NCI-H526 (cell line): ENCODE data around the gene PHKG2.

Experiments
- DNase-seq, 2 experiments: peaks; one replicate each; lab custom pipeline; 2025; lab: John Stamatoyannopoulos, UW

PHKG2 gene

GRCh38 chr16:30728899-30729672 lies 19.1 kb upstream of the PHKG2 start:
- no peak for DNase-seq

GRCh38 chr16:30731411-30731810 lies 16.8 kb upstream of the PHKG2 start:
- no peak for DNase-seq

- DNase-seq, result no peak
Observed at GRCh38 chr16:30736995-30737793, 11.0 kb upstream of the PHKG2 start.

GRCh38 chr16:30737794-30738648 lies 10.2 kb upstream of the PHKG2 start:
- no peak for DNase-seq

GRCh38 chr16:30738984-30739951 lies 9.0 kb upstream of the PHKG2 start:
- DNase-seq, result no peak

GRCh38 chr16:30740364-30741251 lies 7.6 kb upstream of the PHKG2 start:
- DNase-seq, result peak in 1 of 2 experiments; percentile 54

- peak in 1 of 2 experiments; percentile 11 for DNase-seq
Observed at GRCh38 chr16:30741461-30741914, 6.7 kb upstream of the PHKG2 start.

- no peak for DNase-seq
Observed at GRCh38 chr16:30743716-30744115, 4.5 kb upstream of the PHKG2 start.

GRCh38 chr16:30744183-30744582 lies 4.0 kb upstream of the PHKG2 start:
- DNase-seq, result no peak

GRCh38 chr16:30745082-30745481 lies 3.1 kb upstream of the PHKG2 start:
- DNase-seq, result no peak

- DNase-seq, result no peak
Observed at GRCh38 chr16:30746638-30747175, 1.5 kb upstream of the PHKG2 start.

- DNase-seq, result no peak
Observed at GRCh38 chr16:30747331-30747730, 894 bp upstream of the PHKG2 start.

GRCh38 chr16:30748634-30749445 lies 615 bp downstream of the PHKG2 start:
- peak in 1 of 2 experiments; percentile 33 for DNase-seq

GRCh38 chr16:30750201-30750600 lies 2.0 kb downstream of the PHKG2 start:
- DNase-seq, result no peak

- no peak for DNase-seq
Observed at GRCh38 chr16:30750876-30751465, 2.7 kb downstream of the PHKG2 start.

- DNase-seq, result no peak
Observed at GRCh38 chr16:30753596-30753995, 5.4 kb downstream of the PHKG2 start.

- DNase-seq, result no peak
Observed at GRCh38 chr16:30755955-30756780, 7.9 kb downstream of the PHKG2 start.

GRCh38 chr16:30756781-30757100 lies 8.5 kb downstream of the PHKG2 start:
- no peak for DNase-seq
